Measurements from ENCODE around the gene MTCL1.
A peak's percentile ranks its signal among the peaks of the same experiment; 100 is the strongest.
"Not testable (repeated sequence)": the region's sequence is repeated elsewhere in the genome, so short reads cannot be mapped to it uniquely, and the experiment has no call there.

Gene MTCL1

GRCh38 chr18:8752329-8752728, 47.0 kb downstream of the MTCL1 start:
- H3K9me3 Mint-ChIP-seq = no peaks in the 10 kb centered on the region
- peaks cover 21% of the 10 kb centered on the region for H3K4me1 Mint-ChIP-seq
- DNase-seq (ENCODE audit: low spot score in 2 of 2) (no peak), ATAC-seq (ENCODE audit: low read depth) (no peak)
- no peak overlapping the region for H3K27ac Mint-ChIP-seq
- H3K4me3 Mint-ChIP-seq = no peak overlapping the region
- H3K36me3 Mint-ChIP-seq = peaks cover 3% of the 10 kb centered on the region
- no peaks in the 10 kb centered on the region for H3K27me3 Mint-ChIP-seq

GRCh38 chr18:8754995-8755960, 49.9 kb downstream of the MTCL1 start:
- ATAC-seq (ENCODE audit: low read depth) (peak; percentile 95), DNase-seq (ENCODE audit: low spot score in 2 of 2) (peak in 1 of 2 donors; percentile 9)
- Mint-ChIP-seq H3K27ac (no peak overlapping the region), H3K4me3 (peak overlapping the region; percentile 48), H3K36me3 (peaks cover 1% of the 10 kb centered on the region), H3K4me1 (peaks cover 21% of the 10 kb centered on the region), H3K9me3 (no peaks in the 10 kb centered on the region), H3K27me3 (peaks cover 2% of the 10 kb centered on the region)

- Mint-ChIP-seq H3K27me3 (peaks cover 2% of the 10 kb centered on the region), H3K36me3 (peaks cover 5% of the 10 kb centered on the region), H3K9me3 (peaks cover 3% of the 10 kb centered on the region), H3K4me3 (no peak overlapping the region), H3K4me1 (peaks cover 21% of the 10 kb centered on the region), H3K27ac (no peak overlapping the region)
- ATAC-seq (ENCODE audit: low read depth) = no peak
- DNase-seq (ENCODE audit: low spot score in 2 of 2) = no peak
Observed at GRCh38 chr18:8756571-8756970, 51.2 kb downstream of the MTCL1 start.

GRCh38 chr18:8757396-8757997, 52.1 kb downstream of the MTCL1 start:
- Mint-ChIP-seq H3K4me1 (peaks cover 23% of the 10 kb centered on the region), H3K36me3 (peaks cover 5% of the 10 kb centered on the region), H3K27ac (no peak overlapping the region), H3K4me3 (no peak overlapping the region), H3K27me3 (peaks cover 2% of the 10 kb centered on the region), H3K9me3 (peaks cover 3% of the 10 kb centered on the region)
- no peak for ATAC-seq (ENCODE audit: low read depth)
- no peak for DNase-seq (ENCODE audit: low spot score in 2 of 2)

GRCh38 chr18:8758466-8758865, 53.1 kb downstream of the MTCL1 start:
- H3K4me3 Mint-ChIP-seq = no peak overlapping the region
- H3K9me3 Mint-ChIP-seq = peaks cover 3% of the 10 kb centered on the region
- DNase-seq (ENCODE audit: low spot score in 2 of 2) (no peak), ATAC-seq (ENCODE audit: low read depth) (no peak)
- peaks cover 25% of the 10 kb centered on the region for H3K4me1 Mint-ChIP-seq
- no peak overlapping the region for H3K27ac Mint-ChIP-seq
- H3K36me3 Mint-ChIP-seq = peaks cover 4% of the 10 kb centered on the region
- H3K27me3 Mint-ChIP-seq = peaks cover 2% of the 10 kb centered on the region

- DNase-seq (ENCODE audit: low spot score in 2 of 2) (no peak), ATAC-seq (ENCODE audit: low read depth) (no peak)
- H3K4me1 Mint-ChIP-seq = peaks cover 9% of the 10 kb centered on the region
- peaks cover 4% of the 10 kb centered on the region for H3K36me3 Mint-ChIP-seq
- peaks cover 4% of the 10 kb centered on the region for H3K27me3 Mint-ChIP-seq
- H3K9me3 Mint-ChIP-seq = peaks cover 3% of the 10 kb centered on the region
- H3K27ac Mint-ChIP-seq = no peak overlapping the region
- no peak overlapping the region for H3K4me3 Mint-ChIP-seq
Observed at GRCh38 chr18:8760984-8761383, 55.6 kb downstream of the MTCL1 start.

- not testable (repeated sequence) for H3K27ac Mint-ChIP-seq; H3K9me3 Mint-ChIP-seq; H3K36me3 Mint-ChIP-seq; H3K27me3 Mint-ChIP-seq; H3K4me1 Mint-ChIP-seq; ATAC-seq (ENCODE audit: low read depth); H3K4me3 Mint-ChIP-seq; DNase-seq (ENCODE audit: low spot score in 2 of 2)
Observed at GRCh38 chr18:8761535-8761934, 56.2 kb downstream of the MTCL1 start.

- Mint-ChIP-seq H3K36me3 (peaks cover 4% of the 10 kb centered on the region), H3K4me1 (peaks cover 4% of the 10 kb centered on the region), H3K27me3 (peaks cover 4% of the 10 kb centered on the region), H3K4me3 (no peak overlapping the region), H3K9me3 (peaks cover 3% of the 10 kb centered on the region), H3K27ac (no peak overlapping the region)
- ATAC-seq (ENCODE audit: low read depth) = no peak
- DNase-seq (ENCODE audit: low spot score in 2 of 2) = no peak
Observed at GRCh38 chr18:8762968-8763367, 57.6 kb downstream of the MTCL1 start.

- Mint-ChIP-seq H3K27me3 (peaks cover 2% of the 10 kb centered on the region), H3K27ac (no peak overlapping the region), H3K9me3 (peaks cover 3% of the 10 kb centered on the region), H3K4me1 (peaks cover 4% of the 10 kb centered on the region), H3K4me3 (no peak overlapping the region), H3K36me3 (peaks cover 4% of the 10 kb centered on the region)
- ATAC-seq (ENCODE audit: low read depth) (no peak), DNase-seq (ENCODE audit: low spot score in 2 of 2) (no peak)
Observed at GRCh38 chr18:8763611-8764010, 58.3 kb downstream of the MTCL1 start.

GRCh38 chr18:8765783-8766463, 60.6 kb downstream of the MTCL1 start:
- no peak for DNase-seq (ENCODE audit: low spot score in 2 of 2)
- no peak overlapping the region for H3K4me3 Mint-ChIP-seq
- H3K9me3 Mint-ChIP-seq = peaks cover 3% of the 10 kb centered on the region
- no peak overlapping the region for H3K27ac Mint-ChIP-seq
- H3K4me1 Mint-ChIP-seq = peaks cover 4% of the 10 kb centered on the region
- peaks cover 2% of the 10 kb centered on the region for H3K36me3 Mint-ChIP-seq
- ATAC-seq (ENCODE audit: low read depth) = no peak
- H3K27me3 Mint-ChIP-seq = peaks cover 2% of the 10 kb centered on the region

GRCh38 chr18:8766559-8767293, 61.4 kb downstream of the MTCL1 start:
- Mint-ChIP-seq H3K4me1 (peaks cover 4% of the 10 kb centered on the region), H3K27me3 (peaks cover 2% of the 10 kb centered on the region), H3K27ac (no peak overlapping the region), H3K4me3 (no peak overlapping the region), H3K9me3 (no peaks in the 10 kb centered on the region), H3K36me3 (no peaks in the 10 kb centered on the region)
- no peak for DNase-seq (ENCODE audit: low spot score in 2 of 2)
- no peak for ATAC-seq (ENCODE audit: low read depth)

GRCh38 chr18:8767340-8767739, 62.0 kb downstream of the MTCL1 start:
- peaks cover 3% of the 10 kb centered on the region for H3K4me1 Mint-ChIP-seq
- peaks cover 2% of the 10 kb centered on the region for H3K27me3 Mint-ChIP-seq
- ATAC-seq (ENCODE audit: low read depth) = no peak
- no peaks in the 10 kb centered on the region for H3K36me3 Mint-ChIP-seq
- H3K27ac Mint-ChIP-seq = no peak overlapping the region
- H3K4me3 Mint-ChIP-seq = no peak overlapping the region
- DNase-seq (ENCODE audit: low spot score in 2 of 2) = no peak
- H3K9me3 Mint-ChIP-seq = no peaks in the 10 kb centered on the region

GRCh38 chr18:8769509-8770095, 64.2 kb downstream of the MTCL1 start:
- no peak for ATAC-seq (ENCODE audit: low read depth)
- Mint-ChIP-seq H3K4me1 (no peaks in the 10 kb centered on the region), H3K9me3 (no peaks in the 10 kb centered on the region), H3K27me3 (peaks cover 2% of the 10 kb centered on the region), H3K36me3 (no peaks in the 10 kb centered on the region), H3K4me3 (no peak overlapping the region), H3K27ac (peak overlapping the region; percentile 18)
- no peak for DNase-seq (ENCODE audit: low spot score in 2 of 2)

All from memory B cell (primary cell).